ENCODE data around the gene KIF2A. TPM values are rescaled to one million over a fixed set of nuclear protein-coding genes. Genes with fewer than 3 reads are reported as not detected.

The KIF2A gene
- total and polyA plus RNA-seq, 2 of the 4 experiments (the other 2 are of a cell fraction), result 23.6 to 37.3 TPM

DNA sequence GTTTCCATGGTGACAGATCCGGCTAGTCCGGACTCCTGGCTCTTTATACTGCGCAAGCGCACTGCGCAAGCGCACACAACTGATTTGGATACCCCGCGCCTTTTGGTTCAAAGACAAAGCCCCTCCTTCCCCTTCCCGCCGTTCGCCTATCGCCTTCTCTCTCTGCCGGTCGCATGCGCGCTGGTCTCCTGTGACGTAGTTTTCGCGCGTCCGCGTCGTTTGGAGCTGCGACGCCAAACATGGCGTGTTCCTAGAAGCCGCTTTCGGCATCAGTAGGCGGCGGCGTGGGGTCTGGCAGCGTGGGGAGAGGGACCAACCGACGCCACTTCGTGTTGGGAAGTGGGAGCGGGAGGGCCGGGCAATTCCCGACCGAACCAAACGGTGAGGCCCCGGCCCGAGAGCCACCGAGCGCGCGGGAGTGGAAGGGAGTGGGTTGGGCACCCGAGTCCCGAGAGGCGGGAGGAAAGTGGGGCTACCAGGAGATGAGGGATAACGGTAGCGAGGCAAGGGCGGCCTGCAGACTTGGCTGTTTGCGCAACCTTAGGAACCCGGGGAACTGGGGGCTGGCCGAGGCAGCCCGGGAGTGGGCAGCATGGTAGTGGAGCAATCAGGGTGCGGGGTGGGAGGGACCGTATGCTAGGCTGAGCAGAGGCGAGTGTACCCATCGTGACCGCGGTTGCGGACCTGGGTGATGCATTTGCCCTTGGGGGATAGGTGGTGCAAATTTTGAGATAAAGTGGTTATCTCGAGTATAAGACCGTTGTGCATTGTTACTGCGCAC, 106.7 kb downstream of the KIF2A start, which contains the start of gene IPO11:
Gene IPO11 (plus strand): TSS at position 215 of the 781 bp plus-strand sequence. CDS start 24,517 bp downstream, outside the sequence.
- Histone ChIP-seq H3K36me3 (ENCODE audit: control insufficient read depth, insufficient read depth, low read length) (no peaks in the 10 kb centered on the region), H3K4me1 (ENCODE audit: control insufficient read depth, insufficient read depth, low read length) (no peaks in the 10 kb centered on the region; the same call in 1 of the 2 replicates), H4K8ac (ENCODE audit: low read depth in 2 of 2, low read length in 2 of 2) (peak within 1 kb of the TSS; percentile 35 to 84), H2BK5ac (ENCODE audit: low read depth, low read length, poor library complexity, severe bottlenecking) (peak within 1 kb of the TSS; percentile 6), H2AK9ac (replicated peaks; ENCODE audit: low read depth, low read length, poor library complexity) (peak within 1 kb of the TSS; percentile 77), H2BK120ac (ENCODE audit: low read depth, low read length) (no peak within 1 kb of the TSS), H3K4me3 (ENCODE audit: insufficient read depth, low read depth, low read length) (peak within 1 kb of the TSS; percentile 56), H3K27ac (ENCODE audit: insufficient read depth, low read length) (peak within 1 kb of the TSS; percentile 18; the same call in 1 of the 2 replicates), H2AFZ (replicated peaks; ENCODE audit: low read length, poor library complexity) (peak within 1 kb of the TSS; percentile 91), H3K79me1 (ENCODE audit: low read depth in 1 of 2, low read length in 2 of 2) (peaks cover 10 to 12% of the 10 kb centered on the region in 2 experiments; a peak in 3 of 4 replicates), H3K56ac (ENCODE audit: extremely low read depth, insufficient read depth, low read length) (0 out of 2 replicates have a peak within 1 kb of the TSS, but pooled peaks have one; percentile 26), H3K9me1 (ENCODE audit: insufficient read depth, low read length) (no peaks in the 10 kb centered on the region), H4K91ac (ENCODE audit: insufficient read depth, low read depth, low read length) (no peak within 1 kb of the TSS), H3K4ac (ENCODE audit: low read depth, low read length) (peak within 1 kb of the TSS; percentile 46), H3K18ac (ENCODE audit: low read depth, low read length) (no peak within 1 kb of the TSS), H3K4me2 (ENCODE audit: low read depth, low read length) (peak within 1 kb of the TSS; percentile 97), H4K5ac (ENCODE audit: low read depth, low read length) (peak within 1 kb of the TSS; percentile 6), H3K9ac (ENCODE audit: low read depth, low read length) (peak within 1 kb of the TSS; percentile 68), H3K14ac (replicated peaks; ENCODE audit: low read depth, low read length) (peak within 1 kb of the TSS; percentile 46; the same call in 1 of the 2 replicates), H3K9me3 (ENCODE audit: control insufficient read depth, insufficient read depth, low read length) (no peaks in the 10 kb centered on the region), H2BK20ac (ENCODE audit: low read depth, low read length) (no peak within 1 kb of the TSS), H3K23ac (ENCODE audit: low read depth, low read length) (no peak within 1 kb of the TSS), H4K20me1 (ENCODE audit: insufficient read depth, low read length) (no peaks in the 10 kb centered on the region), H2AK5ac (ENCODE audit: low read depth, low read length) (no peak within 1 kb of the TSS), H2BK15ac (ENCODE audit: low read depth, low read length) (no peak within 1 kb of the TSS), H3K27me3 (ENCODE audit: control insufficient read depth, insufficient read depth, low read length) (no peaks in the 10 kb centered on the region)
- in situ Hi-C loops (cut with MboI; ENCODE audit: low sequenced_read_pairs), result no loop called here
- no TSS peak for BruUV-seq (replicated peaks)
- 0% methylated on average over 27 of the region's 66 CpGs; no CpG with 5 or more reads in 1 of the 2 experiments for WGBS, 2 experiments (ENCODE audit: extremely low coverage in 2 of 2, insufficient read length in 1 of 2)
- ChIA-PET CTCF (no interaction called here), POLR2A (ENCODE audit: unreplicated experiment) (interaction anchor here (1.3 kb wide), 1 partner anchor 9 kb away, joined by 7 read pairs; the partner anchor contains the start of gene DIMT1)
- dilution Hi-C loops (cut with HindIII; ENCODE audit: low sequenced_read_pairs, unreplicated experiment), result no loop called here
- DNase-seq (peak; percentile 99), ATAC-seq (ENCODE audit: low read depth) (peak; percentile 98)
- intact Hi-C loops (cut with micrococcal nuclease), result no loop called here
- TF ChIP-seq POLR2A (IDR thresholded peaks at IDR 0.05; ENCODE audit: low read depth, low read length), result peak; percentile 76
- TF ChIP-seq, protein P1, sequence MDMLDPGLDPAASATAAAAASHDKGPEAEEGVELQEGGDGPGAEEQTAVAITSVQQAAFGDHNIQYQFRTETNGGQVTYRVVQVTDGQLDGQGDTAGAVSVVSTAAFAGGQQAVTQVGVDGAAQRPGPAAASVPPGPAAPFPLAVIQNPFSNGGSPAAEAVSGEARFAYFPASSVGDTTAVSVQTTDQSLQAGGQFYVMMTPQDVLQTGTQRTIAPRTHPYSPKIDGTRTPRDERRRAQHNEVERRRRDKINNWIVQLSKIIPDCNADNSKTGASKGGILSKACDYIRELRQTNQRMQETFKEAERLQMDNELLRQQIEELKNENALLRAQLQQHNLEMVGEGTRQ (IDR thresholded peaks at IDR 0.05; ENCODE audit: low read depth, low read length), result peak; percentile 46
- TF ChIP-seq MAFK (IDR thresholded peaks at IDR 0.05; ENCODE audit: low read depth, low read length), result no peak
- no peak for TF ChIP-seq RAD21 (IDR thresholded peaks at IDR 0.05; ENCODE audit: low read length)
- TF ChIP-seq, protein P2, sequence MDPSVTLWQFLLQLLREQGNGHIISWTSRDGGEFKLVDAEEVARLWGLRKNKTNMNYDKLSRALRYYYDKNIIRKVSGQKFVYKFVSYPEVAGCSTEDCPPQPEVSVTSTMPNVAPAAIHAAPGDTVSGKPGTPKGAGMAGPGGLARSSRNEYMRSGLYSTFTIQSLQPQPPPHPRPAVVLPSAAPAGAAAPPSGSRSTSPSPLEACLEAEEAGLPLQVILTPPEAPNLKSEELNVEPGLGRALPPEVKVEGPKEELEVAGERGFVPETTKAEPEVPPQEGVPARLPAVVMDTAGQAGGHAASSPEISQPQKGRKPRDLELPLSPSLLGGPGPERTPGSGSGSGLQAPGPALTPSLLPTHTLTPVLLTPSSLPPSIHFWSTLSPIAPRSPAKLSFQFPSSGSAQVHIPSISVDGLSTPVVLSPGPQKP (IDR thresholded peaks at IDR 0.05; ENCODE audit: borderline replicate concordance, low read depth, low read length), result no peak
- no peak for TF ChIP-seq BHLHE40 (IDR thresholded peaks at IDR 0.05; ENCODE audit: low read depth, low read length)
- no peak for TF ChIP-seq RFX5 (IDR thresholded peaks at IDR 0.05; ENCODE audit: low read depth, low read length)
- TF ChIP-seq MAZ (IDR thresholded peaks at IDR 0.05; ENCODE audit: borderline replicate concordance, low read depth, low read length), result peak; percentile 14; the same call in 1 of the 2 replicates
- no peak for TF ChIP-seq NFE2L2 (IDR thresholded peaks at IDR 0.05; ENCODE audit: low read depth, low read length)
- TF ChIP-seq, protein P3, sequence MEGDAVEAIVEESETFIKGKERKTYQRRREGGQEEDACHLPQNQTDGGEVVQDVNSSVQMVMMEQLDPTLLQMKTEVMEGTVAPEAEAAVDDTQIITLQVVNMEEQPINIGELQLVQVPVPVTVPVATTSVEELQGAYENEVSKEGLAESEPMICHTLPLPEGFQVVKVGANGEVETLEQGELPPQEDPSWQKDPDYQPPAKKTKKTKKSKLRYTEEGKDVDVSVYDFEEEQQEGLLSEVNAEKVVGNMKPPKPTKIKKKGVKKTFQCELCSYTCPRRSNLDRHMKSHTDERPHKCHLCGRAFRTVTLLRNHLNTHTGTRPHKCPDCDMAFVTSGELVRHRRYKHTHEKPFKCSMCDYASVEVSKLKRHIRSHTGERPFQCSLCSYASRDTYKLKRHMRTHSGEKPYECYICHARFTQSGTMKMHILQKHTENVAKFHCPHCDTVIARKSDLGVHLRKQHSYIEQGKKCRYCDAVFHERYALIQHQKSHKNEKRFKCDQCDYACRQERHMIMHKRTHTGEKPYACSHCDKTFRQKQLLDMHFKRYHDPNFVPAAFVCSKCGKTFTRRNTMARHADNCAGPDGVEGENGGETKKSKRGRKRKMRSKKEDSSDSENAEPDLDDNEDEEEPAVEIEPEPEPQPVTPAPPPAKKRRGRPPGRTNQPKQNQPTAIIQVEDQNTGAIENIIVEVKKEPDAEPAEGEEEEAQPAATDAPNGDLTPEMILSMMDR (conservative IDR thresholded peaks at IDR 0.05; ENCODE audit: low read depth, low read length), result no peak
- no peak for TF ChIP-seq CHD1 (IDR thresholded peaks at IDR 0.05; ENCODE audit: low read depth, low read length)
- TF ChIP-seq SMC3 (IDR thresholded peaks at IDR 0.05; ENCODE audit: low read depth, low read length), result no peak
- TF ChIP-seq CEBPB (IDR thresholded peaks at IDR 0.05; ENCODE audit: low read depth, low read length), result peak; percentile 60; the same call in 1 of the 2 replicates
- peak; percentile 99 for TF ChIP-seq MXI1 (IDR thresholded peaks at IDR 0.05; ENCODE audit: borderline replicate concordance, low read depth, low read length)

Measured in IMR-90 (cell line).